KMS-11 (cell line): ENCODE data around the gene GLRX.

Experiments used
- H2AFZ ChIP-seq: fragments of 200-600 bp; sonication (generic); 2 replicates; pipeline ENCODE4 v1.6.1; 2016; ENCODE audit warnings: antibody characterized with exemption, mixed run types, low read depth
- H3K27ac ChIP-seq: fragments of 200-600 bp; sonication (generic); 2 replicates; pipeline ENCODE4 v1.6.1; 2016; ENCODE audit warnings: mild to moderate bottlenecking, mixed run types
- H3K27me3 ChIP-seq: fragments of 200-600 bp; sonication (generic); 2 replicates; pipeline ENCODE4 v1.6.1; 2017; ENCODE audit warnings: mild to moderate bottlenecking, low read depth, mixed run types, moderate library complexity; ENCODE audit not compliant: insufficient read depth
- H3K36me3 ChIP-seq: fragments of 200-600 bp; sonication (generic); 2 replicates; pipeline ENCODE4 v1.6.1; 2017; ENCODE audit warnings: mild to moderate bottlenecking, mixed run types; ENCODE audit not compliant: insufficient read depth
- H3K4me1 ChIP-seq: fragments of 200-600 bp; sonication (generic); 2 replicates; pipeline ENCODE4 v1.6.1; 2016; ENCODE audit warnings: mild to moderate bottlenecking, low read depth, mixed run types; ENCODE audit not compliant: poor library complexity, severe bottlenecking
- H3K4me2 ChIP-seq: fragments of 200-600 bp; sonication (generic); 2 replicates; pipeline ENCODE4 v1.7.0; 2016; ENCODE audit warnings: mild to moderate bottlenecking, mixed run types
- H3K4me3 ChIP-seq: fragments of 200-600 bp; sonication (generic); IDR thresholded peaks from 2 replicates; pipeline ENCODE4 v1.6.1; 2017; ENCODE audit warnings: low read depth, low read length, mixed read lengths; ENCODE audit not compliant: insufficient read depth
- H3K79me2 ChIP-seq: fragments of 200-600 bp; sonication (generic); 2 replicates; pipeline ENCODE4 v1.6.1; 2016; ENCODE audit warnings: low read depth, mixed run types; ENCODE audit not compliant: insufficient read depth
- H3K9ac ChIP-seq: fragments of 200-600 bp; sonication (generic); 2 replicates; pipeline ENCODE4 v1.6.1; 2016; ENCODE audit warnings: mild to moderate bottlenecking, mixed run types
- H4K20me1 ChIP-seq: fragments of 200-600 bp; sonication (generic); 2 replicates; pipeline ENCODE4 v1.6.1; 2016; ENCODE audit warnings: mild to moderate bottlenecking, mixed run types; ENCODE audit not compliant: insufficient read depth
- CTCF ChIP-seq: fragments of 200-600 bp; sonication (generic); conservative IDR thresholded peaks from 2 replicates; pipeline ENCODE4 v1.6.1; 2017; ENCODE audit warnings: low read depth, mild to moderate bottlenecking, antibody characterized with exemption, low read length, moderate library complexity, mixed read lengths

The GLRX gene

GRCh38 chr5:95818181-95819147, 4.1 kb downstream of the GLRX start:
- Histone ChIP-seq H3K4me1 (peaks cover 25% of the 10 kb centered on the region), H2AFZ (no peak overlapping the region), H3K4me3 (no peak overlapping the region), H3K9ac (no peak overlapping the region), H3K27me3 (no peaks in the 10 kb centered on the region), H3K4me2 (no peak overlapping the region), H3K27ac (no peak overlapping the region), H4K20me1 (no peaks in the 10 kb centered on the region), H3K36me3 (no peaks in the 10 kb centered on the region), H3K79me2 (peaks cover 11% of the 10 kb centered on the region; the same call in 1 of the 2 replicates)
- no peak for TF ChIP-seq CTCF

GRCh38 chr5:95817430-95817829, 5.1 kb downstream of the GLRX start:
- H3K4me2 ChIP-seq, result no peak overlapping the region
- no peak for TF ChIP-seq CTCF
- H4K20me1 ChIP-seq, result no peaks in the 10 kb centered on the region
- H3K27me3 ChIP-seq, result no peaks in the 10 kb centered on the region
- peaks cover 11% of the 10 kb centered on the region; the same call in 1 of the 2 replicates for H3K79me2 ChIP-seq
- H3K9ac ChIP-seq, result no peak overlapping the region
- no peak overlapping the region for H3K27ac ChIP-seq
- H3K4me3 ChIP-seq, result no peak overlapping the region
- H3K36me3 ChIP-seq, result no peaks in the 10 kb centered on the region
- peaks cover 20% of the 10 kb centered on the region for H3K4me1 ChIP-seq
- no peak overlapping the region for H2AFZ ChIP-seq

- Histone ChIP-seq H4K20me1 (no peaks in the 10 kb centered on the region), H3K4me1 (peaks cover 19% of the 10 kb centered on the region), H3K27ac (no peak overlapping the region), H3K27me3 (no peaks in the 10 kb centered on the region), H2AFZ (no peak overlapping the region), H3K9ac (no peak overlapping the region), H3K36me3 (no peaks in the 10 kb centered on the region), H3K4me3 (no peak overlapping the region), H3K79me2 (peaks cover 8% of the 10 kb centered on the region; the same call in 1 of the 2 replicates), H3K4me2 (no peak overlapping the region)
- no peak for TF ChIP-seq CTCF
These were observed 5.8 kb downstream of the GLRX start for GRCh38 chr5:95816776-95817175.

- no peak for TF ChIP-seq CTCF
- Histone ChIP-seq H2AFZ (no peak overlapping the region), H3K4me2 (no peak overlapping the region), H3K4me3 (no peak overlapping the region), H3K27ac (no peak overlapping the region), H3K27me3 (no peaks in the 10 kb centered on the region), H3K36me3 (no peaks in the 10 kb centered on the region), H3K4me1 (peaks cover 15% of the 10 kb centered on the region), H4K20me1 (no peaks in the 10 kb centered on the region), H3K79me2 (peaks cover 4% of the 10 kb centered on the region; the same call in 1 of the 2 replicates), H3K9ac (no peak overlapping the region)
These were observed 6.2 kb downstream of the GLRX start for GRCh38 chr5:95816341-95816740.
